GM12801 (cell line): ENCODE measurements around the gene TDRD1.

Source experiments
- TF ChIP-seq, protein P1 (sequence below): IDR thresholded peaks from one replicate; pipeline ENCODE4 v1.5.1; 2011; ENCODE audit warnings: control low read depth; ENCODE audit not compliant: insufficient read length; ENCODE audit errors: extremely low read depth

The TDRD1 gene

DNA sequence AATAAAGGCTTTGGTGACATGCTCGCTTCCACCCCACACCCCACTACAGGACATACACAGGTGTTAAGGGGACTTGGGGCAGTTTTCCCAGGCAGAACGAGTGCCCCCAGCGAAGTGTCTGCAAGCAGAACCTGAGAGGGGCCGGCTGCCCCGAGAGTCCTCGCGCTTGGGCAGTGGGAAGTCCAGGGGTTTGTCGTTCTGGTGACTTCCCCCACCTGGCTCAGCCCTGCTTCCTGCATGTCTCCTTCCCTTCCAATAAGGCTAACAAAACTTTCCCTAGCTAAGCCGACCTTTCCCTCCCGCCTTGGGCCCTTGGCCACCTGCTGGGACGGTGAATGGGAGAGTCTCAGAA lies 60.8 kb downstream of the TDRD1 start:
- TF ChIP-seq, protein P1, sequence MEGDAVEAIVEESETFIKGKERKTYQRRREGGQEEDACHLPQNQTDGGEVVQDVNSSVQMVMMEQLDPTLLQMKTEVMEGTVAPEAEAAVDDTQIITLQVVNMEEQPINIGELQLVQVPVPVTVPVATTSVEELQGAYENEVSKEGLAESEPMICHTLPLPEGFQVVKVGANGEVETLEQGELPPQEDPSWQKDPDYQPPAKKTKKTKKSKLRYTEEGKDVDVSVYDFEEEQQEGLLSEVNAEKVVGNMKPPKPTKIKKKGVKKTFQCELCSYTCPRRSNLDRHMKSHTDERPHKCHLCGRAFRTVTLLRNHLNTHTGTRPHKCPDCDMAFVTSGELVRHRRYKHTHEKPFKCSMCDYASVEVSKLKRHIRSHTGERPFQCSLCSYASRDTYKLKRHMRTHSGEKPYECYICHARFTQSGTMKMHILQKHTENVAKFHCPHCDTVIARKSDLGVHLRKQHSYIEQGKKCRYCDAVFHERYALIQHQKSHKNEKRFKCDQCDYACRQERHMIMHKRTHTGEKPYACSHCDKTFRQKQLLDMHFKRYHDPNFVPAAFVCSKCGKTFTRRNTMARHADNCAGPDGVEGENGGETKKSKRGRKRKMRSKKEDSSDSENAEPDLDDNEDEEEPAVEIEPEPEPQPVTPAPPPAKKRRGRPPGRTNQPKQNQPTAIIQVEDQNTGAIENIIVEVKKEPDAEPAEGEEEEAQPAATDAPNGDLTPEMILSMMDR, result no peak

DNA sequence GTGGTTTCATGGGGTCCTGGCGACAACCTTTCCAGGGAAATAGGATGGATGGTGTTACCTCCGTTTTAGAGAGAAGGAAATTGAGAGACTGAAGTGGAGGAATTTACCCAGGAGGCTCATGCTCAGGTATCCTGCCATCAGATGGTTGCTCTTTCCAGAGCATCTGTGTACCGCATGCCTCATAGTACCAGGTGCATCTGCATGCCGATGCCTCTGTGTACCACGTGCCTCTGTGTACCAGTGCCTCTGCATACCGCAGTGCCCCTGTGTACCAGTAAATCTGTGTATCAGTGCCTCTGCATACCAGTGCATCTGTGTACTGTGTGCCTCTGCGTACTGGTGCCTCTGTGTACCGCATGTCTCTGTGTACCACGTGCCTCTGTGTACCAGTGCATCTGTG lies 63.1 kb downstream of the TDRD1 start:
- TF ChIP-seq, protein P1, result no peak

DNA sequence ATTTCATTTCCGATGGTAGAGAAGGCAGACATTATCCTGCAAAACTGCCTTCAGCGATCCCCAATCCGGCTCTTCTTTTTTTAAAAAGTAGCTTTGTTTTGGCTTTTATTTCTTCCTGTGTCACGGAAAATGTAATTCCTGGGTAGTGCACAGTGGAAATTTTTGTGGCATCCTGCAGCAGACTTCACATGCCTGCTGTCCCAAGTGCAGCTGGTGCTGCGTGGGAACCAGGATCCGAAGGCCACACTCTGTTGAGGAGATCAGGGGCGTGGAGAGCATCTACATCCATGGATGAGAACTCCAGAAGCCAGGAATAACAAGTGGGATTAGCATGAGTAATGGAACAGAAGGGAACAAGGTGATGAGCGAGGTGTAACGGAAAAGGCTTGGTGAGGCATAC lies 64.5 kb downstream of the TDRD1 start:
- TF ChIP-seq, protein P1, result no peak

DNA sequence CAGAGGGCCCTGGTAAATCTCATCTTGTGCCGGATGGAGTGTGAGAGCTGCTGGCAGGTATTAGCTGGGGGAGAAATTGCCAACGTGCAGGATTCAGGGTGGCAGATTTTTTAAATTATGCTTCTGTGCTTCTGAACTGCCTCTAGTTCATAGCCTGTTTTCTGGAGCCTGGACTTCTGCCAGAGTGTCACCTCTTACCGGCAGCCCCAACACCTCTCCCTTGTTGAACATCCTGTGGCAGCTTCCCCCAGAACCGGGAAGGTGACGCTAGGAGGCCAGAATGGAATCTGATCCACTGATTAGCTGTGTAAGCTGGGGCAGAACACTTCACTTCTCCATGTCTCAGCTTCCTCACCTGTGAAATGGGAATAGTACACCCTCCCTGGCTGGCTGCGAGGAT lies 65.0 kb downstream of the TDRD1 start:
- TF ChIP-seq, protein P1, result no peak

DNA sequence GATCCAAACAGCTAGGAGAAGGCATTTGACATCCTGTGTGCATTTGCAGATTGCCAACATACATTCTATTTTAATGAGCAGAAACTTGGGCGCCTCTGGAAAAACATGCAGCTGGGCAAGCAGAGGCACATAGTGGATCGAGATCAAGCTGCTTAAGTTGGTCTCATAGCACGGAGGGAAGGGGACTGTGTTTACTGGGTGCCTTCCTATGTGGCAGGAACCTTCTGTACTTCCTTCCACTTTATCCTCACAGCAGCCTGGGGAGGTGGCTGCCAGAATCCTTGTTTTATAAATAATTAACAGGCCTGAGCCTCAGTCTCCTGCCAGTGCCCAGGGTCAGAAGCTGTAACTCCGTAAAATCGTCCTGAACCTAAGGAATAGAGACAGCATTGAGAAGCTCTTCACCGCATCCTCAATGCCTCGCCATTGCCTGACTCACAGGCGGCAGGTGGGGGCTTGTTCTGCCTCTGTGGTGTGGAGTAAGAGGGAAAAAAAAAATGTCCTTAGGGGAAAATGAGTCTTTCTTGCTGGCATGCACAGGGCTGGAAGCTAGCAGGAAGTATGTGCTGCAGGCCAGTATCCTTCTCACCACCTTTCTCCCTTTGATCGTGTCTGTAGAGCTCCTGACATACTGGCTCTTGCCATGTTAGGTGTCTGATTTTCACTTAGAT lies 66.1 kb downstream of the TDRD1 start:
- TF ChIP-seq, protein P1, result no peak

DNA sequence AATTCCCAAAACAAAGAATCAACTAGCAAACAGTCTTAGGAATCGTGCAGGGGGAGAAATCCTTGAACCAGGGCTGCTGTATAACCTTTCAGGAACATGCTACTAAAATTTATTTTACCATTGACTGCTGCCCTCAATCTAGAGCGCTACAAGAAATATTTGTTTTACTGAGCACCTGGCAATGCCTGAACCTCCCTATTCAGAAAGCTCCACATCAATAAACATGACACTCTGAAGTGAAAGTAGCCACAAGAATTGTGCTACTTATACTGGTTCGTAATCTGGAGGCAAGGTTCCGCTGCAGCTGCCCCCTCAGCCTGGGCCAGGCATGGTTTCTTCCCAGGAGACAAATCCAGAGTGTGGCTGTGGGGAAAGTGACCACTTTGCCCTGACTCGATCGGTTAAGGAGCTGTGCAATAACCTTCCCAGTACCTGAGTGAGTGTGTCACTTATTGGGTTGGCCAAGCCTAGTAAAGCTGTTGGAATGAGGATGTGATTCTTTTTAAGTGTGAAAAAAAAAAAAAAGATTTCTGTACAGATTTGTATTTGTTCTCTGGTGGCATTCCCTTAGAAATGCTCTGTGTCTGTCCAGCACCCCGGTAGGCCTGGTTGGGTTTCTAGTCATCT lies 67.6 kb downstream of the TDRD1 start:
- TF ChIP-seq, protein P1, result no peak

DNA sequence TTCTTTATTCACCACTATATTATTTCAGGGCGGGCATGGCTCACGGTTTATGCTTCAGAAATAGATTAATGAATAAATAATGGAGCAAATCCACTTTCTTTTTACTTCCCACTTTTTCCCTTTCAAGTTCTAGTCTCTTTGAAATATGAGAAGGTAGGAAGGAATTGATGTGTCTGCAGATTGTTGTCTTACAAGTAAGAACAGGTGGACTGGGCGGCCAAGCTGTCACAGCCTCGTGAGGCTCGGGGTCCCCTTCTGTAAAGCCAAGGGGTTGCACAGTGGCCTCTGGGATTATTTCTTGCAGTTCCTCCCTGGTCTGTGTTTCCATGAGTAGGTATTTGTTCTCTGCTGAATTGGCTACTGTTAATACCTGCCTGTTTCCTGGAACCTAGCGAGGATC lies 71.1 kb downstream of the TDRD1 start:
- TF ChIP-seq, protein P1, result no peak
